GM18868 (cell line): ENCODE measurements around the gene DEFB112.

Experiments
- ATAC-seq: cut with Tn5 transposase; IDR thresholded peaks from one replicate; pipeline ENCODE4 v1.9.1; 2021; ENCODE audit warnings: mild to moderate bottlenecking, moderate library complexity; ENCODE audit not compliant: unreplicated experiment

DEFB112 gene

GRCh38 chr6:50049829-50050228, at the start of gene DEFB112:
DEFB112 (minus strand) TSS chr6:50049929; CDS start chr6:50049869, 60 bp downstream.
- no peak for ATAC-seq

GRCh38 chr6:50098641-50098993, 48.9 kb upstream of the DEFB112 start:
- ATAC-seq = no peak

GRCh38 chr6:50097966-50098640, 48.4 kb upstream of the DEFB112 start:
- ATAC-seq = no peak

GRCh38 chr6:50096296-50096695, 46.6 kb upstream of the DEFB112 start:
- ATAC-seq = no peak

GRCh38 chr6:50093938-50094272, 44.2 kb upstream of the DEFB112 start:
- ATAC-seq = no peak

- ATAC-seq = no peak
Observed at GRCh38 chr6:50093116-50093937, 43.6 kb upstream of the DEFB112 start.

- ATAC-seq = no peak
Observed at GRCh38 chr6:50091641-50092040, 41.9 kb upstream of the DEFB112 start.

GRCh38 chr6:50089911-50090310, 40.2 kb upstream of the DEFB112 start:
- no peak for ATAC-seq

- ATAC-seq = no peak
Observed at GRCh38 chr6:50087231-50087954, 37.7 kb upstream of the DEFB112 start.

- no peak for ATAC-seq
Observed at GRCh38 chr6:50077385-50077784, 27.7 kb upstream of the DEFB112 start.

GRCh38 chr6:50076431-50076830, 26.7 kb upstream of the DEFB112 start:
- no peak for ATAC-seq

- ATAC-seq = no peak
Observed at GRCh38 chr6:50071921-50072320, 22.2 kb upstream of the DEFB112 start.

- ATAC-seq = no peak
Observed at GRCh38 chr6:50070101-50070500, 20.4 kb upstream of the DEFB112 start.

GRCh38 chr6:50062051-50062450, 12.3 kb upstream of the DEFB112 start:
- ATAC-seq = peak; percentile 67

GRCh38 chr6:50056242-50056641, 6.5 kb upstream of the DEFB112 start:
- ATAC-seq = peak; percentile 70

- ATAC-seq = no peak
Observed at GRCh38 chr6:50047026-50047425, 2.7 kb downstream of the DEFB112 start.

- ATAC-seq = peak; percentile 71
Observed at GRCh38 chr6:50030777-50031562, 18.8 kb downstream of the DEFB112 start.

- ATAC-seq = no peak
Observed at GRCh38 chr6:50030350-50030749, 19.4 kb downstream of the DEFB112 start.

- no peak for ATAC-seq
Observed at GRCh38 chr6:50025258-50025657, 24.5 kb downstream of the DEFB112 start.

- ATAC-seq = no peak
Observed at GRCh38 chr6:50021894-50022293, 27.8 kb downstream of the DEFB112 start, which contains the start of gene DEFB110. DEFB110 (minus strand) TSS chr6:50021994; CDS start chr6:50021935, 59 bp downstream.

- ATAC-seq = no peak
Observed at GRCh38 chr6:50007819-50008218, 41.9 kb downstream of the DEFB112 start.
